HG02973 (cell line): ENCODE data around the gene TUBG2.
"Not testable (repeated sequence)": the region's sequence is repeated elsewhere in the genome, so short reads cannot be mapped to it uniquely, and the experiment has no call there.

Source experiments
- ATAC-seq: cut with Tn5 transposase; IDR thresholded peaks from one replicate; pipeline ENCODE4 v1.9.1; 2021; ENCODE audit warnings: moderate library complexity; ENCODE audit not compliant: unreplicated experiment

Gene TUBG2

GRCh38 chr17:42653179-42654124 lies 5.6 kb upstream of the TUBG2 start:
- no peak for ATAC-seq

- no peak for ATAC-seq
Observed at GRCh38 chr17:42655528-42655927, 3.6 kb upstream of the TUBG2 start.

GRCh38 chr17:42657824-42658588 lies 1.1 kb upstream of the TUBG2 start:
- no peak for ATAC-seq

- not testable (repeated sequence) for ATAC-seq
Observed at GRCh38 chr17:42659932-42660274, 819 bp downstream of the TUBG2 start.

- ATAC-seq: no peak
Observed at GRCh38 chr17:42660692-42661345, 1.7 kb downstream of the TUBG2 start.

- no peak for ATAC-seq
Observed at GRCh38 chr17:42665581-42666001, 6.5 kb downstream of the TUBG2 start.

- ATAC-seq: not testable (repeated sequence)
Observed at GRCh38 chr17:42666126-42666525, 7.0 kb downstream of the TUBG2 start.

GRCh38 chr17:42667088-42667951 lies 8.2 kb downstream of the TUBG2 start:
- ATAC-seq: no peak

- ATAC-seq: no peak
Observed at GRCh38 chr17:42669705-42669976, 10.6 kb downstream of the TUBG2 start.

- ATAC-seq: no peak
Observed at GRCh38 chr17:42669977-42670788, 11.1 kb downstream of the TUBG2 start.

- ATAC-seq: no peak
Observed at GRCh38 chr17:42670789-42671657, 11.9 kb downstream of the TUBG2 start.

GRCh38 chr17:42672038-42672437 lies 13.0 kb downstream of the TUBG2 start:
- no peak for ATAC-seq

GRCh38 chr17:42673266-42673884 lies 14.3 kb downstream of the TUBG2 start:
- ATAC-seq: no peak

- ATAC-seq: no peak
Observed at GRCh38 chr17:42673885-42674754, 15.0 kb downstream of the TUBG2 start.

- ATAC-seq: no peak
Observed at GRCh38 chr17:42674755-42675347, 15.8 kb downstream of the TUBG2 start.

GRCh38 chr17:42675348-42675964 lies 16.4 kb downstream of the TUBG2 start:
- no peak for ATAC-seq

- ATAC-seq: no peak
Observed at GRCh38 chr17:42675965-42676423, 16.9 kb downstream of the TUBG2 start.
